NT2/D1 (cell line): Measurements from ENCODE around the gene KCNQ1.

ENCODE experiments used
- DNase-seq: peaks from one replicate; pipeline ENCODE4 v3.0.0-alpha.2; 2011; ENCODE audit warnings: low read depth, low spot score
- H3K27me3 ChIP-seq: 2 replicates; pipeline ENCODE4 v1.6.0; 2011; ENCODE audit warnings: mild to moderate bottlenecking; ENCODE audit not compliant: insufficient read length, insufficient read depth
- H3K36me3 ChIP-seq: 2 replicates; pipeline ENCODE4 v1.6.1; 2011; ENCODE audit warnings: mild to moderate bottlenecking, low read length, mixed read lengths; ENCODE audit not compliant: insufficient read depth, insufficient read length
- H3K4me1 ChIP-seq: 2 replicates; pipeline ENCODE4 v1.5.1; 2011; ENCODE audit not compliant: insufficient read depth, insufficient read length
- H3K4me3 ChIP-seq: 2 replicates; pipeline ENCODE4 v1.5.1; 2011; ENCODE audit warnings: low read depth; ENCODE audit not compliant: insufficient read length
- H3K9ac ChIP-seq: 2 replicates; pipeline ENCODE4 v1.6.0; 2011; ENCODE audit warnings: low read depth; ENCODE audit not compliant: insufficient read length
- H3K9me3 ChIP-seq: 2 replicates; pipeline ENCODE4 v1.5.1; 2011; ENCODE audit warnings: mild to moderate bottlenecking, low read length; ENCODE audit not compliant: insufficient read depth
- SUZ12 ChIP-seq: IDR thresholded peaks from 2 replicates; pipeline ENCODE4 v1.6.1; 2011; ENCODE audit not compliant: insufficient read length, insufficient read depth; ENCODE audit errors: extremely low read depth
- YY1 ChIP-seq: IDR thresholded peaks from 2 replicates; pipeline ENCODE4 v1.6.1; 2011; ENCODE audit not compliant: insufficient read length, insufficient read depth
- ZNF274 ChIP-seq: IDR thresholded peaks from 2 replicates; pipeline ENCODE4 v1.6.1; 2011; ENCODE audit warnings: mild to moderate bottlenecking, low read depth, low read length

The KCNQ1 gene

DNA sequence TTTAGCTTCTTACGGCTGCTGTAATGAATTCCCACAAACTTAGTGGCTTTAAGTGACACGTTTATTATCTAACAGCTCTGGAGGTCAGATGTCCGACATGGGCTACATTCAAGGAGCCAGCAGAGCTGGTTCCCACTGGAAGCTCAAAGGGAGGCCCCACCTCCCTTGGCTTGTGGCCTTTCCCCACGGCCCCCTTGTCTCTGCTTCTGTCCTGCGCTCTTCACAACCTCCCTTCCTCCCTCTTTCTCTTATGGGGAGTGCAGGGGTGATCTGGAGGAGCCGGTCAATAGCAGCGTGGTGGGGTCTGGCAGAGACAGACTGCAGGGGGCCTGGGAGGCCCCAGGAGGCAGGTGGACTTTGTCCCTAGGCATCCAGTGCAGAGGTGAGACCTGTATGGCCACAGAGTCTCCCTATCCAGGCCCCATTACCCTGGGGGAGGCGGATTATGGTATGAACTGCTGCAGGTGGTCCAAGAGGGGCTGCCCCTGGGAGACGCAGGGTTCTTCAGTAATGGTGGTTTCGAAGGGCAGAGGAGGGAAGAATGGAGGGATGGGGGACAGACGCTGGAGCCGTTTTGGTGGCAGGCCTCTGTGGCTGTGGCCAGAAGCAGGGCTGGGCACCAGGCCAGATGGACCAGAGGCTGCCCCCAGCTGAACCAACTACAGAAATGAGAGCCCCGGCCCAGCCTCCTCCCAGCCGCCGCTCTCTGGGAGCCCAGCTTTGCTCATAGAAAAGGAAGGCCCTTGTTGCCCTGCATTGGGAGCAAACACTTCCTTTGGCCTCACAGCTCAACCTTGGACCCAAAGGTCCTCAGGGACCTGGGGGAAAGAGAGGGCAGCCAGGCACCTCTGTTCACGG lies 285.7 kb downstream of the KCNQ1 start:
- Histone ChIP-seq H3K9ac (no peak overlapping the region), H3K36me3 (no peaks in the 10 kb centered on the region), H3K27me3 (peaks cover 56% of the 10 kb centered on the region), H3K4me3 (no peak overlapping the region), H3K9me3 (peaks cover 26% of the 10 kb centered on the region; the same call in 1 of the 2 replicates), H3K4me1 (peaks cover 30% of the 10 kb centered on the region)
- TF ChIP-seq ZNF274 (no peak), SUZ12 (no peak), YY1 (no peak)
- no peak for DNase-seq

DNA sequence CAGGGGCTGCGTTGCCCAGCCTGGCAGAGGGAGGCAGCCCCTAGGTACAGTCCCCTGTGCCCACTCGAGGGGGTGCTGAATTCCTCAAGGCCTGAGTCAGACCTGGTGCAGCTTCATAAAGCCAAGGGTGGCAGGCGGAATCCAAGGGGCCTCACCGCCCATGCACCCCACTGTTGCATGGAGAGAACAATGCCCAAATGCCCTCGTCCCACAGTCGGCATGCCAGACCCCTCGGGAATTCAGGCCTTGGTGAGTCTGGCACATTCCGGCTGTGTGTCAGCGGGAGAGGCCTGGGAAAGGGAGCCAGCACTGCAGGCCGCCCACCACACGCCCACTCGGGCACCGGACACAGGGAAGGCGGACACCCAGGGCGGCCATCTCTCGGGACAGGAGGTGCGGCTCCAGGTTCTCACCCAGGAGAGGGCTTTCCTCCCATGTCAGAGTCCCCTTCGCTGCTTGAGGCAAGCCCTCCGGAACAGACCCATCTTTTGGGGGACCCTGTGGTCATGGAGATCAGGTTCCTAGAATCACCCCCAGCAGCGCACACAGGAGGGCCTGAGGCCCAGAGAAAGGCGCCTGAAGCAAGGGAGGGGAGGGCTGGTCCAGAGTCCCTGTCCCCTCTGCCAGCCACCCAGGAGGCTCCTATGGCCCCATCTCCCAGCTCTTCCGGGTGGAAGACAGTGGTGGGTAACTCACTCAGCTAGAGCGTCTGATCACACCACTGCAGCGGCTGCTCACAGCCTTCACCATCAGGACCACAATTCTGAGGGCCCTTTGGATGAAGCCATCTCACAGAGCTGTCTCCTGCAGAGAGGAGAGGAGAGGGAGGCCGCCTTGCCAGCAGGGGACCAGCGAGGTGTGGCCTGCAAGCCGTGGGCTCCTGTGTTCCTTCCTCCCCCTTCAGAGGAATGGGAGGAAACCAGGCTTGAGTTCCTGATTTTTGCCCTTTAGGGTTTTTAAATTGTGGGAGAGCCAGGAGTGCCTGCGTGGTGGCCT lies 286.6 kb downstream of the KCNQ1 start:
- H3K27me3 ChIP-seq: peaks cover 57% of the 10 kb centered on the region
- H3K36me3 ChIP-seq: no peaks in the 10 kb centered on the region
- no peak overlapping the region for H3K4me3 ChIP-seq
- TF ChIP-seq SUZ12 (no peak), YY1 (no peak), ZNF274 (no peak)
- H3K4me1 ChIP-seq: peaks cover 26% of the 10 kb centered on the region
- DNase-seq: no peak
- no peak overlapping the region for H3K9ac ChIP-seq
- H3K9me3 ChIP-seq: peaks cover 22% of the 10 kb centered on the region; the same call in 1 of the 2 replicates

DNA sequence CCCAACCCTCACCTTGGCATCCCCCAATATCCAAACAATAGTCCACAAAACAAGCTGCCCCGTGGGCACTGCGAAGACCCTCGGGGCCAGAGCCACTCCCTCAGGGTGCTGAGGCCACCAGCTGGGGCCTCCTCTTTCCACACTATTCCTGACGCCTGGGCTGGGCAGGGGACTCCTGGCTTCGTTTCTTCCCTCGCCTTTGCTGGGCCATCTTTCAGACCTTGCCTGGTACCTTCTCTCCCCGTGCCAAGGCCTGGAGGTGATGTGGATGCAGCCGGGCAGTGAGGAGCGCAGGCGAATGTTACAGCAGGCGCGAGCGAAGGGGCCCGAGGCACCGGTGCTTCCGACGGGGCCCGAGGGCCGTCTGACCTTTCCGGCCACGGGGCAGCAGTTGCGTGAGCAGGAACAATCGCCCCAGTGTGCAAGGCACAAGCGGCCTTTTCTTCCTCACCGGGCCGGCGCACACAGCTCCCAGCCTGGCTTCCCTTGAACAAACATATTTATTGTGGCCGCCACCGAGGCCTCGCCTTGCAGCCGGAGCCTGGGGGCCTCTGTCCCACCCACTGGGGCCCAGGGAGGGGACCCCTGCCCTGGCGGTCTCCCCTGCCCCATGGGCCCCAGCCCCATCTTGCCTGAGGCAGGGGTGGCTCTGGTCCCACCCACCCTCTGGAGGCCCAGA lies 287.6 kb downstream of the KCNQ1 start:
- no peak overlapping the region for H3K9ac ChIP-seq
- H3K4me3 ChIP-seq: no peak overlapping the region
- no peak for DNase-seq
- peaks cover 48% of the 10 kb centered on the region for H3K27me3 ChIP-seq
- no peaks in the 10 kb centered on the region for H3K36me3 ChIP-seq
- H3K4me1 ChIP-seq: peaks cover 26% of the 10 kb centered on the region
- TF ChIP-seq SUZ12 (no peak), YY1 (no peak), ZNF274 (no peak)
- peaks cover 12% of the 10 kb centered on the region; the same call in 1 of the 2 replicates for H3K9me3 ChIP-seq

DNA sequence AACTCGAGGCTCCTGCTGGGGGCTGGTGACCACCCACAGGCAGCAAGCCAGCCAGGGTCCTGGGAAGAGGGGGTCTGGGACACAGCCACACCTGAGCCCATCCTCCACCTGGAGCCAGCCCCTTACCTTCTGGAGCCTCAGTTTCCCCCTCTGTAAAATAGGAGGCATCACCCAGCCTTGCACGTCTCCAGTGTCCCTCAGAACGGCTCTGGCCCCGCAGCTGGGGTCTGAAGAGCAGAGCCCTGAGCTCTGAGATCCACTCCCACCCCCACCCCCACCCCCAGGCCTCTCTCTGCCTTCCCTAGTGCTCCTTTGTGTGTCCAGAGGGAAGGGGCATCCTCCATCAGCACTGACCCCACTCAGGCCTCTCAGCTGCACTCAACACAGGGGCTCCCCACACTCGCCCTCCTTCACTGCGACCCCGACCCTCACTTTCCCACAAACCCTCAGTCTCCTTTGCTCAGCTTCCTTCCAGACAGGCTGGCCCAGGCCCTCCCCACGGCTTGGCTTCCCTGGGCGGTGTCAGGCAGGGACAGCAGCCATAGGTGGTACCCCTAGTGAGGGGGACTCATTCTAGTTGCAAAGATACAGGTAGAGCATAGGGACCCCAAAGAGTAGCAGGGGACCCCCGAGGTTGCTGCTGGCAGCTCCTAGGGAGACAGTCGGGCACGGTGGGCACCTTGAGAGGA lies 288.3 kb downstream of the KCNQ1 start:
- H3K36me3 ChIP-seq: no peaks in the 10 kb centered on the region
- no peak for TF ChIP-seq ZNF274
- TF ChIP-seq YY1: no peak
- TF ChIP-seq SUZ12: no peak
- no peak for DNase-seq
- H3K9ac ChIP-seq: no peak overlapping the region
- H3K4me1 ChIP-seq: peaks cover 32% of the 10 kb centered on the region
- peaks cover 5% of the 10 kb centered on the region; the same call in 1 of the 2 replicates for H3K9me3 ChIP-seq
- H3K27me3 ChIP-seq: peaks cover 41% of the 10 kb centered on the region
- no peak overlapping the region for H3K4me3 ChIP-seq

DNA sequence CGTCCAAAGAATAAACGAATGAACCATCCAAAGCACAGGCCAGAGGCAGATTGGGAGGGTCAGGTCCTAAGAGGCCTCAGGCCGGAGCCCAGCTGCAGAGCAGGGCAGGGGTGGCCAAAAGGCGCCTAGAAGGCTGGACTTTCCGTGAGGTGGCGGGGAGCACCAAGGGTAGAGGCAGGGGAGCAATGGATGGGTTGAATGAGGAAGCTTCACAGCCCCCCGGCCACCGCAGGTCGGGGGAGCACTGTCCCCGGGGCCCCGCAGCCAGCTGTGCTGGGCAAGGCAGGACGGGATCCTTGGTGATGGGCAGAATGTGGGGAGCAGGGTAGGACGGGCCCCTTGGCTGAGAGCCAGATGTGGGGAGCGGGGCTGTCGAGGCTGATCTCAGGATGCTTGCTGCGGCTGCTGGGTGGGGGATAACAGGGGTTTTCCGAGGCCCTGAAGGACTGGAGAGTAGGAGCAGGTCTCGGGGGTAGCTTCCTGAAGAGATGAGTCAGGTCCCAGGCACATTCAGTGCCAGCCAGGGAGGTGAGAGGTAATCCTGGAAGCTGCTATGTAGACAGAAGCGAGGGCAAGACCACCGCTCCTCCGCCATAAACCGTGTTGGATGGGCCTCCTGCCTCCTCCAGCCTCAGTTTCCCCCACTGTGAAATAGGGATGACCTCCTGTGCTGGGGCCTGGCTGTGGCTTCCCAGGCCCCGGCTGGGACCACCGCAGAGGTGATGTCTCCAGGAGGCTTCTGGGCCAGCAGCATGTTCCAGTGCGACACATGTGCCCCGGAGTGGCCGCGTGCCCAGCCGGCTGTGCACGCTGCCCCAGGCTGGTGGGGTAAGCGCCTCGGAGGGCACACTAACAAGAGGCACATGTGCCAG lies 289.6 kb downstream of the KCNQ1 start:
- Histone ChIP-seq H3K27me3 (peaks cover 34% of the 10 kb centered on the region), H3K36me3 (no peaks in the 10 kb centered on the region), H3K4me1 (peaks cover 34% of the 10 kb centered on the region), H3K9ac (no peak overlapping the region), H3K4me3 (no peak overlapping the region), H3K9me3 (no peaks in the 10 kb centered on the region)
- TF ChIP-seq ZNF274 (no peak), SUZ12 (no peak), YY1 (no peak)
- DNase-seq: no peak

DNA sequence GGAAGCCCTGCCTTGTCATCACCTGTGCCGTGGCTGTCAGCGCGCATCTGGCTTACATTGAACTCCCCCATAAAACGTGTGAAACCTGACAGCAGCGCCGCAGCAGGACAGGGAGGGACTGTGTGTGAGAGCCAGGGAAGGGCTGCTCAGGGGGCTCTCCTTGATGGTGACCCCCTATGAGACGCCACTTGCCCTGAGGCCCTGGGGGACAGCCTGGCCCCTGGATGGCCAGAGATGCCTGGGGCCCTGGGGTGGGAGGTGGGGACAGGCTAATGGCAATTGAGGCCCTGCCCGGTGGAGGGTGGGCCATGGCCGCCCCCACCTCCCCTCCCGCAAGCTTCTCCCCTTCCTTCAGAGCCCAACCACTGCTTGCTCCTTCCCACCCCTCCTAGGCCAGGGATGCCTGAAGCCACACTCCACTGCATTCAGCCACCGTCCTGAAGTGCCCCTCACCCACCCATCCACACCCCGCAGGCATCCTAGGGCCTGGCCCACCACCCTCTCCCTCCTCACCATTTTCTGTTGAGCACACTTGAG lies 290.3 kb downstream of the KCNQ1 start:
- TF ChIP-seq SUZ12 (no peak), ZNF274 (no peak), YY1 (no peak)
- DNase-seq: no peak

More for the DNA sequence above, 290.3 kb downstream of the KCNQ1 start:
- peaks cover 38% of the 10 kb centered on the region for H3K4me1 ChIP-seq
- no peaks in the 10 kb centered on the region for H3K36me3 ChIP-seq
- H3K4me3 ChIP-seq: no peak overlapping the region
- H3K27me3 ChIP-seq: peaks cover 28% of the 10 kb centered on the region
- H3K9me3 ChIP-seq: no peaks in the 10 kb centered on the region
- no peak overlapping the region for H3K9ac ChIP-seq
